ENCODE results near the gene SMCO3. TPM values are rescaled to one million over a fixed set of nuclear protein-coding genes. Genes with fewer than 3 reads are reported as not detected.

SMCO3 gene
- total and polyA plus RNA-seq, 2 of the 13 experiments (the other 11 are each of a cell fraction or from before 2014, with no cell fraction given), result 0.29 to 0.42 TPM

- no peak for TF ChIP-seq ZBTB33 (CRISPR knock-in tag; IDR thresholded peaks at IDR 0.05)
- TF ChIP-seq SYNCRIP (IDR thresholded peaks at IDR 0.05; ENCODE audit: insufficient read depth, low read depth, low read length), result no peak
- TF ChIP-seq NCOR1 (IDR thresholded peaks at IDR 0.05; ENCODE audit: borderline replicate concordance, low read length), result no peak
- TF ChIP-seq ZGPAT (CRISPR knock-in tag; IDR thresholded peaks at IDR 0.05), result peak; percentile 64; the same call in 1 of the 2 replicates
- no peak for TF ChIP-seq ZBED4 (CRISPR knock-in tag; IDR thresholded peaks at IDR 0.05; ENCODE audit: borderline replicate concordance)
- TF ChIP-seq ZNF263 (CRISPR knock-in tag; IDR thresholded peaks at IDR 0.05), result no peak
- TF ChIP-seq AFF4 (CRISPR knock-in tag; IDR thresholded peaks at IDR 0.05), result no peak
- TF ChIP-seq MEIS2 (CRISPR knock-in tag; IDR thresholded peaks at IDR 0.05), result no peak
- TF ChIP-seq ZBTB49 (CRISPR knock-in tag; IDR thresholded peaks at IDR 0.05; ENCODE audit: borderline replicate concordance), result no peak
- peak; percentile 74 for TF ChIP-seq ELF3 (CRISPR knock-in tag; IDR thresholded peaks at IDR 0.05)
- TF ChIP-seq CBX5 (CRISPR knock-in tag; IDR thresholded peaks at IDR 0.05; ENCODE audit: borderline replicate concordance), result no peak; the same call in 1 of the 2 replicates
- no peak for TF ChIP-seq ZSCAN5A (CRISPR knock-in tag; IDR thresholded peaks at IDR 0.05; ENCODE audit: borderline replicate concordance)
Measured at GRCh38 chr12:14803011-14803829, 10.8 kb downstream of the SMCO3 start, which contains the start of the genes C12orf60 and WBP11 (continued).
